Gastrocnemius medialis (tissue), 4 donors: ENCODE data around the gene AMIGO3.

Source experiments
- POLR2A ChIP-seq, 2 donors: fragments of 450-650 bp; IDR thresholded peaks; one replicate each; pipeline ENCODE4 v1.6.1; 2017; ENCODE audit warnings: antibody characterized with exemption in 2 of 2, mild to moderate bottlenecking in 2 of 2, moderate library complexity in 2 of 2
- TF ChIP-seq, protein P1 (sequence below), 5 experiments: fragments of 450-650 bp in 3 of 5; fragments of 200-600 bp in 2 of 5; sonication (generic) in 2 of 5; IDR thresholded peaks in 4 of 5; conservative IDR thresholded peaks in 1 of 5; 1 replicate in 4 of 5; 2 replicates in 1 of 5; pipeline ENCODE4 v1.5.1; 2016 to 2019; ENCODE audit warnings: antibody characterized with exemption in 5 of 5, mild to moderate bottlenecking in 3 of 5, moderate library complexity in 3 of 5

DNA sequence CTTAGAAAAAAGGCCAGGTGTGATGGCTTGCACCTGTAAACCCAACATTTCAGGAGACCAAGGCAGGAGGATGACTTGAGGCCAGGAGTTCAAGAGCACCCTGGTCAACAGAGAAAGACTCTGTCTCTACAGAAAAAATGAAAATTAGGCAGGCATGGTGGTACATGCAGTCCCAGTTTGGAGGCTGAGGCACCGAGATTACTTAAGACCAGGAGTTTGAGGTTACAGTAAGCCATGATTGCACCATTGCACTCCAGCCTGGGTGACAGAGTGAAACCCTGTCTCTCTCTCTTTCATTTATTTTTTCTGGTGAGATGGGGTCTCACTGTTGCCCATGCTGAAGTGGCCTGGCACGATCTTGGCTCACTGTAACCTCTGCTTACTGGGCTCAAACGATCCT, 42.2 kb upstream of the AMIGO3 start:
- TF ChIP-seq POLR2A (IDR thresholded peaks at IDR 0.05), result no peak
- TF ChIP-seq, protein P1, sequence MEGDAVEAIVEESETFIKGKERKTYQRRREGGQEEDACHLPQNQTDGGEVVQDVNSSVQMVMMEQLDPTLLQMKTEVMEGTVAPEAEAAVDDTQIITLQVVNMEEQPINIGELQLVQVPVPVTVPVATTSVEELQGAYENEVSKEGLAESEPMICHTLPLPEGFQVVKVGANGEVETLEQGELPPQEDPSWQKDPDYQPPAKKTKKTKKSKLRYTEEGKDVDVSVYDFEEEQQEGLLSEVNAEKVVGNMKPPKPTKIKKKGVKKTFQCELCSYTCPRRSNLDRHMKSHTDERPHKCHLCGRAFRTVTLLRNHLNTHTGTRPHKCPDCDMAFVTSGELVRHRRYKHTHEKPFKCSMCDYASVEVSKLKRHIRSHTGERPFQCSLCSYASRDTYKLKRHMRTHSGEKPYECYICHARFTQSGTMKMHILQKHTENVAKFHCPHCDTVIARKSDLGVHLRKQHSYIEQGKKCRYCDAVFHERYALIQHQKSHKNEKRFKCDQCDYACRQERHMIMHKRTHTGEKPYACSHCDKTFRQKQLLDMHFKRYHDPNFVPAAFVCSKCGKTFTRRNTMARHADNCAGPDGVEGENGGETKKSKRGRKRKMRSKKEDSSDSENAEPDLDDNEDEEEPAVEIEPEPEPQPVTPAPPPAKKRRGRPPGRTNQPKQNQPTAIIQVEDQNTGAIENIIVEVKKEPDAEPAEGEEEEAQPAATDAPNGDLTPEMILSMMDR (IDR thresholded peaks at IDR 0.05 in 4 of 5, conservative IDR thresholded peaks at IDR 0.05 in 1 of 5), result no peak
